ENCODE measurements around the gene FNDC3B. TPM values are rescaled to one million over a fixed set of nuclear protein-coding genes. Genes with fewer than 3 reads are reported as not detected.

Gene FNDC3B
- total and polyA plus RNA-seq, 9 donors: 22.1 to 198 (median 108) TPM

GRCh38 chr3:172257648-172258400, 218.4 kb downstream of the FNDC3B start:
- Histone ChIP-seq H3K4me1 (ENCODE audit: insufficient read depth) (peaks cover 34% of the 10 kb centered on the region), H3K36me3 (no peaks in the 10 kb centered on the region), H3K27me3 (no peaks in the 10 kb centered on the region), H3K9me3 (no peaks in the 10 kb centered on the region), H3K27ac (peak overlapping the region; percentile 49 to 50), H3K4me3 (no peak overlapping the region)
- no peak for TF ChIP-seq POLR2A (IDR thresholded peaks at IDR 0.05)
- no peak for TF ChIP-seq CTCF (IDR thresholded peaks at IDR 0.05)
- no peak for TF ChIP-seq EP300 (IDR thresholded peaks at IDR 0.05)
- no peak for DNase-seq
- WGBS, 3 donors: 75 to 85% (median 84%) methylated on average over 8 of the region's 8 CpGs
- intact Hi-C loops (cut with DNase I): loop anchor here in 1 of 4 donors (5.0 kb wide), 1 partner anchor 1901 kb away; the partner anchor contains the start of gene SKIL

DNA sequence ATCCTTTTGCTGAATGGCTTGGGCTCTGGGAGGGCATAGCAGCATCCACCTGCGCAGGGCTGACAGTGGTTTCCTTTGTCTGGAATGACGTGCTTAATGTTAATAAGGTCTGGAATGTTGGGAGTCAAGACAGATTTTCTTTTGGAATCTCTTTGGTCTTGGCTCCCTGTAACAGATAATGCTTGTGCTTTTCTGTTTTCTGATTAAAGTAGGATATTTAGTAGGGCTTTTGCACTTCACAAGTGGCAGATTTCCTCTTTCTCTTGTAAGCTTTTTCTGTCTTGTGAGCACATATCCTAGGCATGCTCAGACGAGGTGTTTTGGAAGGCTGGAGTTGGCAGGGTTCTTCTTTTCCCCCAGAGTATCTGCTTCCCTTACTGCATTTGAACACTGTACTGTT, 219.2 kb downstream of the FNDC3B start:
- no peak overlapping the region for H3K4me3 ChIP-seq
- WGBS, 3 donors: 27 to 34% (median 31%) methylated on average over 3 of the region's 3 CpGs
- H3K36me3 ChIP-seq: no peaks in the 10 kb centered on the region
- no peak for DNase-seq
- peaks cover 34% of the 10 kb centered on the region for H3K4me1 ChIP-seq (ENCODE audit: insufficient read depth)
- peak overlapping the region in 1 of 2 donors; percentile 50 for H3K27ac ChIP-seq
- TF ChIP-seq POLR2A (IDR thresholded peaks at IDR 0.05) (no peak), EP300 (IDR thresholded peaks at IDR 0.05) (no peak), CTCF (IDR thresholded peaks at IDR 0.05) (no peak)
- H3K27me3 ChIP-seq: no peaks in the 10 kb centered on the region
- H3K9me3 ChIP-seq: no peaks in the 10 kb centered on the region
- intact Hi-C loops (cut with DNase I): loop anchor here in 1 of 4 donors (5.0 kb wide), 1 partner anchor 1901 kb away; the partner anchor contains the start of gene SKIL

- Histone ChIP-seq H3K4me1 (ENCODE audit: insufficient read depth) (peaks cover 39% of the 10 kb centered on the region), H3K27me3 (no peaks in the 10 kb centered on the region), H3K9me3 (no peaks in the 10 kb centered on the region), H3K27ac (peak overlapping the region in 1 of 2 donors; percentile 59), H3K4me3 (no peak overlapping the region), H3K36me3 (no peaks in the 10 kb centered on the region)
- intact Hi-C loops (cut with DNase I): loop anchor here in 1 of 4 donors (5.0 kb wide), 1 partner anchor 1902 kb away; the partner anchor contains the start of gene SKIL
- DNase-seq: peak in 3 of 5 donors; percentile 35 to 43 (median 37)
- WGBS, 3 donors: 28 to 45% (median 36%) methylated on average over 6 of the region's 6 CpGs
- TF ChIP-seq CTCF (IDR thresholded peaks at IDR 0.05): no peak
- TF ChIP-seq EP300 (IDR thresholded peaks at IDR 0.05): no peak
- TF ChIP-seq POLR2A (IDR thresholded peaks at IDR 0.05): no peak
Observed at GRCh38 chr3:172259111-172259541, 219.7 kb downstream of the FNDC3B start.

GRCh38 chr3:172259726-172260248, 220.4 kb downstream of the FNDC3B start:
- H3K4me3 ChIP-seq: no peak overlapping the region
- intact Hi-C loops (cut with DNase I): loop anchor here in 2 of 4 donors (5.0 to 10.0 kb wide), 2 partner anchors 55 to 1902 kb away; partner anchors contain the start of gene SKIL (in 1 of the 2)
- no peak for DNase-seq
- H3K27ac ChIP-seq: peak overlapping the region in 1 of 2 donors; percentile 59
- TF ChIP-seq CTCF (IDR thresholded peaks at IDR 0.05): no peak
- TF ChIP-seq POLR2A (IDR thresholded peaks at IDR 0.05): no peak
- TF ChIP-seq EP300 (IDR thresholded peaks at IDR 0.05): no peak
- WGBS, 3 donors: 4 to 8% (median 7%) methylated on average over 2 of the region's 2 CpGs
- peaks cover 39% of the 10 kb centered on the region for H3K4me1 ChIP-seq (ENCODE audit: insufficient read depth)
- H3K9me3 ChIP-seq: no peaks in the 10 kb centered on the region
- H3K36me3 ChIP-seq: no peaks in the 10 kb centered on the region
- H3K27me3 ChIP-seq: no peaks in the 10 kb centered on the region
